Activated T-cell treated with anti-CD3 and anti-CD28 coated beads, Interleukin-2, amount 50 U/mL, for 24 hours (primary cell): ENCODE measurements around the gene FBLIM1.

ENCODE experiments used
- DNase-seq: peaks from one replicate; pipeline ENCODE4 v3.0.0-alpha.2; 2020
- H3K27ac Mint-ChIP-seq: 2 replicates; pipeline ENCODE4 v1.8.0; 2020; ENCODE audit warnings: mild to moderate bottlenecking, mixed read lengths
- H3K27me3 Mint-ChIP-seq: 2 replicates; pipeline ENCODE4 v1.8.0; 2020; ENCODE audit warnings: mixed read lengths
- H3K36me3 Mint-ChIP-seq: 2 replicates; pipeline ENCODE4 v1.8.0; 2020; ENCODE audit warnings: low read depth, mixed read lengths
- H3K4me1 Mint-ChIP-seq: 2 replicates; pipeline ENCODE4 v1.8.0; 2020; ENCODE audit warnings: low read depth, mixed read lengths
- H3K4me3 Mint-ChIP-seq: 2 replicates; pipeline ENCODE4 v1.8.0; 2020; ENCODE audit warnings: mild to moderate bottlenecking, moderate library complexity, mixed read lengths
- H3K9me3 Mint-ChIP-seq: 2 replicates; pipeline ENCODE4 v1.8.0; 2020; ENCODE audit warnings: mixed read lengths

FBLIM1 gene

GRCh38 chr1:15762546-15762945 lies 4.0 kb downstream of the FBLIM1 start:
- DNase-seq, result no peak
- Mint-ChIP-seq H3K4me1 (peaks cover 5% of the 10 kb centered on the region), H3K27ac (no peak overlapping the region), H3K36me3 (no peaks in the 10 kb centered on the region), H3K4me3 (no peak overlapping the region), H3K9me3 (no peaks in the 10 kb centered on the region), H3K27me3 (peaks cover 46% of the 10 kb centered on the region)

GRCh38 chr1:15764269-15764764 lies 5.7 kb downstream of the FBLIM1 start:
- H3K27ac Mint-ChIP-seq, result no peak overlapping the region
- H3K4me3 Mint-ChIP-seq, result no peak overlapping the region
- peaks cover 38% of the 10 kb centered on the region for H3K27me3 Mint-ChIP-seq

DNA sequence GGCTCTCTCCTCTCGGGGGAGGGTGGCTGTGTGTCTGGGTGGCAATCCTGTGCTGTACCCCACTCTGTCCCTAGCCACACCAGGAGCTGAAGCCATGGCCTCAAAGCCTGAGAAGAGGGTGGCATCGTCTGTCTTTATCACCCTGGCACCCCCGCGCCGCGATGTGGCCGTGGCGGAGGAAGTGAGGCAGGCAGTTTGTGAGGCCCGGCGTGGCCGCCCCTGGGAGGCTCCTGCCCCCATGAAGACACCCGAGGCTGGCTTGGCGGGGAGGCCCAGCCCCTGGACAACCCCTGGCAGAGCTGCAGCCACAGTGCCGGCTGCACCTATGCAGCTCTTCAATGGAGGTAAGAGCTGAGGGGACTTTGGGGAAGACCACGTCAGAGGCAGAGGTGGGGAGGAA lies 6.3 kb downstream of the FBLIM1 start:
- no peak overlapping the region for H3K4me3 Mint-ChIP-seq
- no peaks in the 10 kb centered on the region for H3K4me1 Mint-ChIP-seq
- no peaks in the 10 kb centered on the region for H3K9me3 Mint-ChIP-seq
- no peaks in the 10 kb centered on the region for H3K36me3 Mint-ChIP-seq
- DNase-seq, result no peak
- no peak overlapping the region for H3K27ac Mint-ChIP-seq
- H3K27me3 Mint-ChIP-seq, result peaks cover 32% of the 10 kb centered on the region

More at GRCh38 chr1:15764269-15764764, 5.7 kb downstream of the FBLIM1 start:
- Mint-ChIP-seq H3K4me1 (peaks cover 2% of the 10 kb centered on the region), H3K36me3 (no peaks in the 10 kb centered on the region), H3K9me3 (no peaks in the 10 kb centered on the region)
- no peak for DNase-seq

- no peak overlapping the region for H3K27ac Mint-ChIP-seq
- no peak for DNase-seq
- no peaks in the 10 kb centered on the region for H3K4me1 Mint-ChIP-seq
- no peaks in the 10 kb centered on the region for H3K36me3 Mint-ChIP-seq
- H3K4me3 Mint-ChIP-seq, result no peak overlapping the region
- no peaks in the 10 kb centered on the region for H3K9me3 Mint-ChIP-seq
- peaks cover 29% of the 10 kb centered on the region for H3K27me3 Mint-ChIP-seq
Observed at GRCh38 chr1:15765495-15766194, 7.0 kb downstream of the FBLIM1 start.

DNA sequence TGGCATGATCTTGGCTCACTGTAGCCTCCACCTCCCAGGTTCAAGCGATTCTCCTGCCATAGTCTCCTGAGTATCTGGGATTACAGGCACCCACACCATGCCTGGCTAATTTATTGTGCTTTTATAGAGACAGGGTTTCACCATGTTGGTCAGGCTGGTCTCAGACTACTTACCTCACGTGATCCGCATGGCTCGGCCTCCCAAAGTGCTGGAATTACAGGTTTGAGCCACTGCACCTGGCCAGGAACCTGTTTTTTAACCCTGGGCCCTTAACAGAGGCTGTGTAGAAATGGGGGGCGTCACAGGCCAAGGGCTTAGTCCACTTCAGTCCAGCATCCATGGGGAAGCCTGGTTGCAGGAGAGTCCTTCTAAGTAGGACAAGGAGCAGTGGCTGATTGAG lies 9.3 kb downstream of the FBLIM1 start:
- no peak overlapping the region for H3K4me3 Mint-ChIP-seq
- H3K36me3 Mint-ChIP-seq, result no peaks in the 10 kb centered on the region
- H3K9me3 Mint-ChIP-seq, result no peaks in the 10 kb centered on the region
- no peak for DNase-seq
- H3K27me3 Mint-ChIP-seq, result peaks cover 18% of the 10 kb centered on the region
- H3K27ac Mint-ChIP-seq, result no peak overlapping the region
- no peaks in the 10 kb centered on the region for H3K4me1 Mint-ChIP-seq

DNA sequence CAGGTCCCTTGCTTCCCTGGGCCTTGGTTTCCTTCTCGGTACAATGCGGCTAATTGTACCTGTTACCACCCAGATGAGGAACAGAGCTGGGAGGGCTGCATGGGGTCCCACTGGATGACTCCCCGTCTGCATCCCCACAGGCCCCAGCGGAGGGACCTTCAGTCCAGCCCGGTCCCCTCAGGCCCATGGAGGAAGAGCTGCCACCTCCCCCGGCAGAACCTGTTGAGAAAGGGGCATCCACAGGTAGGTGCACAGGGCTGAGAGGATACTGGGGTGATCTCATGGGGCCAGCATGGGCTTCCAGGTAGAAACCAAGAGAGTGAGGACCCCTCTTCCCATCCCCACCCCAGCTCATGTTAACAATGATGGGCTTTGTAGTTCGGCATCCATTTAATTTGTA lies 9.8 kb downstream of the FBLIM1 start:
- no peaks in the 10 kb centered on the region for H3K36me3 Mint-ChIP-seq
- no peaks in the 10 kb centered on the region for H3K9me3 Mint-ChIP-seq
- no peak for DNase-seq
- H3K4me1 Mint-ChIP-seq, result no peaks in the 10 kb centered on the region
- peaks cover 18% of the 10 kb centered on the region for H3K27me3 Mint-ChIP-seq
- no peak overlapping the region for H3K4me3 Mint-ChIP-seq
- H3K27ac Mint-ChIP-seq, result no peak overlapping the region

GRCh38 chr1:15770313-15770962 lies 11.8 kb downstream of the FBLIM1 start:
- no peak for DNase-seq
- H3K9me3 Mint-ChIP-seq, result no peaks in the 10 kb centered on the region
- no peak overlapping the region for H3K27ac Mint-ChIP-seq
- H3K4me1 Mint-ChIP-seq, result no peaks in the 10 kb centered on the region
- H3K36me3 Mint-ChIP-seq, result no peaks in the 10 kb centered on the region
- no peak overlapping the region for H3K4me3 Mint-ChIP-seq
- H3K27me3 Mint-ChIP-seq, result peaks cover 14% of the 10 kb centered on the region

GRCh38 chr1:15771836-15772515 lies 13.4 kb downstream of the FBLIM1 start:
- H3K9me3 Mint-ChIP-seq, result no peaks in the 10 kb centered on the region
- DNase-seq, result no peak
- peaks cover 9% of the 10 kb centered on the region for H3K27me3 Mint-ChIP-seq
- no peak overlapping the region for H3K27ac Mint-ChIP-seq
- no peaks in the 10 kb centered on the region for H3K4me1 Mint-ChIP-seq
- H3K36me3 Mint-ChIP-seq, result no peaks in the 10 kb centered on the region
- no peak overlapping the region for H3K4me3 Mint-ChIP-seq

DNA sequence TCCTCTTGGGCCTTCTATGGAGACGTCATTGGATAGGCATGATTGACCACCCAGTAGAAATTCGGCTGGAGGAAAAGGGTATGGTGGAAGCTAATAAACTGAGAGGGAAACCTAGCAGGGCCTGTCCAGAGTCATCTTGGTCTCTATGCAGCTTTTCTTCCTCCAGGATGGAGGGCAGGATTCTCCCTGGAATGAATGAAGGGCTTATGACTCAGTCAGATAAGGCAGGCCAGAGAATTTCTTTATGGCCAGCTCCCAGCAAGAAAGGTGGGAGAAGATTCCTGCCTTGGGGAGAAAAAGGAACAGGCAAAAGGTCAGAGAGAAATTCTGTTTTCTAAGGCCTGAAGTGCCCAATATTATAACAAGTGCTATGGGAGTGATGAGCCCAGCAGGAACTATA lies 17.1 kb downstream of the FBLIM1 start:
- no peak overlapping the region for H3K4me3 Mint-ChIP-seq
- DNase-seq, result no peak
- H3K27ac Mint-ChIP-seq, result no peak overlapping the region
- peaks cover 6% of the 10 kb centered on the region for H3K27me3 Mint-ChIP-seq
- H3K9me3 Mint-ChIP-seq, result no peaks in the 10 kb centered on the region
- no peaks in the 10 kb centered on the region for H3K4me1 Mint-ChIP-seq
- no peaks in the 10 kb centered on the region for H3K36me3 Mint-ChIP-seq

- DNase-seq, result no peak
- Mint-ChIP-seq H3K9me3 (no peaks in the 10 kb centered on the region), H3K36me3 (no peaks in the 10 kb centered on the region), H3K4me3 (no peak overlapping the region), H3K27me3 (no peaks in the 10 kb centered on the region), H3K27ac (no peak overlapping the region), H3K4me1 (no peaks in the 10 kb centered on the region)
Observed at GRCh38 chr1:15777909-15778707, 19.5 kb downstream of the FBLIM1 start.

GRCh38 chr1:15785683-15786082 lies 27.1 kb downstream of the FBLIM1 start:
- H3K27me3 Mint-ChIP-seq, result peaks cover 5% of the 10 kb centered on the region
- H3K4me1 Mint-ChIP-seq, result no peaks in the 10 kb centered on the region
- no peak overlapping the region for H3K27ac Mint-ChIP-seq
- H3K9me3 Mint-ChIP-seq, result no peaks in the 10 kb centered on the region
- DNase-seq, result no peak
- H3K4me3 Mint-ChIP-seq, result no peak overlapping the region
- H3K36me3 Mint-ChIP-seq, result no peaks in the 10 kb centered on the region

DNA sequence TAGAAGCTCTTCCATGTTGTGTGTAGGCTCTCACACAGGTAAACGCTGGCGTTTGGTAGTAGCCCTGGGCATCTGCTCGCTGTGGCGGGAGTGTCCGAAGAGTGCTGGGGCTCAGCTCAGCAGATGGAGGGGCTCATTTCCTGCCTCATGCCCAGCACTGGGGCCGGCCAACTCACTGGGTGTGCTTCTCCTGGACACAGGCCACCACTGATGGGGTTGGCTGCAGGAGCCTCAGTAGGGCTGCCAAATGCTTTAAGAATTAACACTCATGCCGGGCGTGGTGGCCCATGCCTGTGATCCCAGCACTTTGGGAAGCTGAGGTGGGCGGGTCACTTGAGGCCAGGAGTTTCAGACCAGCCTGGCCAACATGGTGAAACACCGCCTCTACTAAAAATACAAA lies 28.0 kb downstream of the FBLIM1 start:
- Mint-ChIP-seq H3K36me3 (no peaks in the 10 kb centered on the region), H3K27me3 (peaks cover 8% of the 10 kb centered on the region), H3K27ac (no peak overlapping the region), H3K4me3 (no peak overlapping the region), H3K9me3 (no peaks in the 10 kb centered on the region), H3K4me1 (no peaks in the 10 kb centered on the region)
- no peak for DNase-seq

GRCh38 chr1:15788624-15789301 lies 30.2 kb downstream of the FBLIM1 start:
- Mint-ChIP-seq H3K27ac (no peak overlapping the region), H3K27me3 (peaks cover 12% of the 10 kb centered on the region), H3K36me3 (no peaks in the 10 kb centered on the region), H3K4me3 (no peak overlapping the region), H3K4me1 (peaks cover 3% of the 10 kb centered on the region), H3K9me3 (no peaks in the 10 kb centered on the region)
- no peak for DNase-seq

DNA sequence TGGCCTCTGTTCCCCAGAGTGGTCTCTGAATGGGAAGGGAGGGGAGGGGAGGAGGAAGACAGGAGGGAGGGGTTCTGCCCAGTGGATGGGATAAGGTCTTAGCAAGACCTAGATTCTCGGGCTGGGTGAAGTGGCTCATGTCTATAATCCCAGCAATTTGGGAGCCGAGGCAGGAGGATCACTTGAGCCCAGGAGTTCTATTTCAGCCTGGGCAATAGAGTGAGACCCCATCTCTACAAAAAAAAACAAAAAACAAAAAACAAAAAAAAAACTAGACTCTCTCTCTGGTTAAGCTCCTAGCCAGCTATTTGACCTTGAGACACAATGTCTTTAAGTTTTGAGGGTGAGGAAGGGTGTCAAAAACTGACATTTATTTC lies 37.5 kb downstream of the FBLIM1 start:
- no peak for DNase-seq
- peaks cover 10% of the 10 kb centered on the region for H3K27me3 Mint-ChIP-seq
- H3K27ac Mint-ChIP-seq, result peak overlapping the region; percentile 37
- H3K36me3 Mint-ChIP-seq, result no peaks in the 10 kb centered on the region
- H3K9me3 Mint-ChIP-seq, result no peaks in the 10 kb centered on the region
- peaks cover 11% of the 10 kb centered on the region for H3K4me1 Mint-ChIP-seq
- no peak overlapping the region for H3K4me3 Mint-ChIP-seq
